Upper lobe of left lung (tissue), 4 donors: ENCODE data around the gene BRCA1.

ENCODE experiments used
- EP300 ChIP-seq, 4 donors: sonication (generic); formaldehyde crosslinking; IDR thresholded peaks; one replicate each; pipeline ENCODE4 v1.5.1; 2017; ENCODE audit warnings: antibody characterized with exemption in 4 of 4, control low read depth in 2 of 4
- TF ChIP-seq, protein P1 (sequence below), 6 experiments: fragments of 450-650 bp in 4 of 6; fragments of 200-600 bp in 2 of 6; sonication (generic) in 2 of 6; IDR thresholded peaks; one replicate each; pipeline ENCODE4 v1.5.1; 2016 to 2019; ENCODE audit warnings: antibody characterized with exemption in 6 of 6

DNA sequence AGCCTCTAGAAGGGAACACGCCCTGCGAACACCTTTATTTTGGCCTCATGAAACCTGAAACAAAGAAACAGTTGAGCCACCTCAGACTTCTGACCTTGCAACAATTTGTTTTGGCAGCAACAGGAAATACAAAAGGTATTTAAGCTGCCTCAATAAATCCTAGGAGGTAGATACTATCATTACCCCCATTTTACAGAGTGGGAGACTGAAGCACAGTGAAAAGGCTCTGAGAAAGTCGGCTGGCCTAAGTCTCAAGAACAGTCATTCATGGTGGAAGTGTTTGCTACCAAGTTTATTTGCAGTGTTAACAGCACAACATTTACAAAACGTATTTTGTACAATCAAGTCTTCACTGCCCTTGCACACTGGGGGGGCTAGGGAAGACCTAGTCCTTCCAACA lies 81.1 kb downstream of the BRCA1 start:
- no peak for TF ChIP-seq EP300 (IDR thresholded peaks at IDR 0.05)
- TF ChIP-seq, protein P1, sequence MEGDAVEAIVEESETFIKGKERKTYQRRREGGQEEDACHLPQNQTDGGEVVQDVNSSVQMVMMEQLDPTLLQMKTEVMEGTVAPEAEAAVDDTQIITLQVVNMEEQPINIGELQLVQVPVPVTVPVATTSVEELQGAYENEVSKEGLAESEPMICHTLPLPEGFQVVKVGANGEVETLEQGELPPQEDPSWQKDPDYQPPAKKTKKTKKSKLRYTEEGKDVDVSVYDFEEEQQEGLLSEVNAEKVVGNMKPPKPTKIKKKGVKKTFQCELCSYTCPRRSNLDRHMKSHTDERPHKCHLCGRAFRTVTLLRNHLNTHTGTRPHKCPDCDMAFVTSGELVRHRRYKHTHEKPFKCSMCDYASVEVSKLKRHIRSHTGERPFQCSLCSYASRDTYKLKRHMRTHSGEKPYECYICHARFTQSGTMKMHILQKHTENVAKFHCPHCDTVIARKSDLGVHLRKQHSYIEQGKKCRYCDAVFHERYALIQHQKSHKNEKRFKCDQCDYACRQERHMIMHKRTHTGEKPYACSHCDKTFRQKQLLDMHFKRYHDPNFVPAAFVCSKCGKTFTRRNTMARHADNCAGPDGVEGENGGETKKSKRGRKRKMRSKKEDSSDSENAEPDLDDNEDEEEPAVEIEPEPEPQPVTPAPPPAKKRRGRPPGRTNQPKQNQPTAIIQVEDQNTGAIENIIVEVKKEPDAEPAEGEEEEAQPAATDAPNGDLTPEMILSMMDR (IDR thresholded peaks at IDR 0.05): no peak
